HG02571 (cell line): ENCODE data around the gene MEPCE.

Source experiments
- ATAC-seq: cut with Tn5 transposase; IDR thresholded peaks from one replicate; pipeline ENCODE4 v1.9.1; 2021; ENCODE audit warnings: mild to moderate bottlenecking, moderate library complexity; ENCODE audit not compliant: unreplicated experiment

Gene MEPCE

DNA sequence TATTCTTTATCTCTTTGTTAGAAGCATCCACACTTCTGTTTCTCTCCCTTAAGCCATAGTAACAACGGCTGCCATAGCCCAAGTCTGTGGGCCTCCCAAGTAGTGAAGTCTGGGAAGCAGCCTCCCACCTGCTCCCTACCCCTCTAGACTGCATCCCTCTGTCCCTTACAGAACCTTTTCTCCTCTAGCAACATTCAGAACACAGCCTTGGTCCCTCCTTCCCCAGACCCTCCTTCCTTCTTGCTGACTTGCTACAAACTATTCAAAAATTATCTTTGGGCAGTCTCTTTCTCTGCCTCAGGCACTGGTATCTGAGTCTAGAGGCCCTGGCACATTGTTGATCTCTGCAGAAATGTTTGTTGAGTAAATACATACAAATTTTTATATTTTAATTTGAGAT, 51.8 kb downstream of the MEPCE start:
- ATAC-seq = no peak

DNA sequence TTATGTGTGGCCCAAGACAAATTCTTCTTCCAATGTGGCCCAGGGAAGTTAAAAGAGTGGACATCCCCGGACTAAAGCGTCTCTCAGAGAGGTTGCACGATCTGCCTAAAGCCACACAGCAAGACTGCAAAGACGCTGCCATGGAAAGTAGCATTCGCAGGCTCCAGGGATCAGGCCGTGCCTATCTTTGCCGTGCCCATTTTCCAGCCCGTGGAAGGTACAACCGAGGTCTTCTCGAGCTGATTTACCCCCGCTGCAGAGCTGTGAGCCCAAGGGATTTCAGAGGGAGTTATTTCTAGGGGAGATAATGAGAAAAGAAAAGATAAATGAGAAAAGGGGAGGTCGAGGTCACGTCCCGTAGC, 53.1 kb downstream of the MEPCE start:
- ATAC-seq = no peak

DNA sequence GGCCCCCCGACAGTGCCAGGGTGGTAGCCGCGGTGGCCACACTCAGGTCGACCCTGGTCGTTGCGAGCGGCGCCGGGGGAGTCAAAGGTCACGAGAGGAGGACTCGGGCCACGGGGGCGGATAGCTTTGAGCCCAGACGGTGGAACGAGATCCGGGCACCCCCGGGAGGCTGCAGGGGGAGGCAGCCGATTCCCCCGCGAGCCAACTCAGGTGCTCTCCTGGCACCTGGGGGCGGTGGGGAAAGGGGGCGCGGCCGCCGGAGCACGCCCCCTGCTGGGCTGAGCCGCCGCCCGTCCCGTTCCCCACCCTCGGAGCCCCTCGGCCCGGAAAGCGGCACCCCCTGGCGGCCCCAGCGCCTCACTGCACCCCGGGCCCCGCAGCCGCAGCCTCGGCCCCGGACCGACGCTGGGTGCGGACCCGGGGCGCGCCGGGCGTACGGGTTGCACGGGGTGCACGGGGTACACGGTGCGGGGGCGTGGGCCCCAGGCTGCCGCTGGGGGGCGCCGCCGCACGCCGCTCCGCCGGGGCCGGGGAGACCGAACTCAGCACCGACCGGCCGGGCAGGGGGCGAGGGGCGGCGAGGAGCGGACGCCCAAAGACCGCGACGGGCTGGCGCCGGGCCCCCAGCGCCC, 53.6 kb downstream of the MEPCE start:
- peak; percentile 38 for ATAC-seq
